Lung (tissue), 13 donors: ENCODE data around the gene NOTCH1. TPM values are rescaled to one million over a fixed set of nuclear protein-coding genes. Genes with fewer than 3 reads are reported as not detected.

Source experiments
- ATAC-seq: fragments of 200-7000 bp; cut with Tn5 transposase; one replicate; pipeline ENCODE4 v1.9.1; 2020; ENCODE audit warnings: moderate number of reproducible peaks; ENCODE audit not compliant: insufficient read depth, low FRiP score
- DNase-seq, 3 donors: peaks; one replicate each; pipeline ENCODE4 v3.0.0-alpha.2; 2013 to 2017
- H3K27ac ChIP-seq, 2 donors: one replicate each; pipeline ENCODE4 v1.5.1; 2013; ENCODE audit warnings: mild to moderate bottlenecking in 2 of 2, moderate library complexity in 2 of 2, control low read depth in 1 of 2, inconsistent platforms in 1 of 2, low read depth in 1 of 2, low read length in 1 of 2
- H3K27me3 ChIP-seq, 3 donors: one replicate each; pipeline ENCODE4 v1.5.1; 2013; ENCODE audit warnings: low read length in 2 of 3; ENCODE audit not compliant: control insufficient read depth in 3 of 3, insufficient read depth in 3 of 3
- H3K36me3 ChIP-seq, 4 donors: one replicate each; pipeline ENCODE4 v1.5.1; 2013; ENCODE audit warnings: low read length in 4 of 4, mild to moderate bottlenecking in 1 of 4, moderate library complexity in 1 of 4; ENCODE audit not compliant: control insufficient read depth in 4 of 4, insufficient read depth in 4 of 4
- H3K4me1 ChIP-seq, 5 donors: one replicate each; pipeline ENCODE4 v1.5.1; 2013; ENCODE audit warnings: low read length in 5 of 5, mild to moderate bottlenecking in 2 of 5, moderate library complexity in 1 of 5; ENCODE audit not compliant: control insufficient read depth in 5 of 5, insufficient read depth in 5 of 5
- H3K4me3 ChIP-seq: one replicate; pipeline ENCODE4 v1.5.1; 2013; ENCODE audit warnings: mild to moderate bottlenecking, control low read depth, moderate library complexity
- H3K9ac ChIP-seq, 2 donors: one replicate each; pipeline ENCODE4 v1.5.1; 2013; ENCODE audit warnings: low read length in 2 of 2, control low read depth in 1 of 2; ENCODE audit not compliant: insufficient read depth in 1 of 2
- H3K9me3 ChIP-seq, 4 donors: one replicate each; pipeline ENCODE4 v1.5.1; 2013; ENCODE audit warnings: low read length in 3 of 4, mild to moderate bottlenecking in 1 of 4, moderate library complexity in 1 of 4; ENCODE audit not compliant: control insufficient read depth in 4 of 4, insufficient read depth in 3 of 4
- CTCF ChIP-seq: IDR thresholded peaks from 2 replicates; pipeline ENCODE4 v1.5.1; 2012; ENCODE audit warnings: mild to moderate bottlenecking; ENCODE audit errors: control extremely low read depth, extremely low read depth
- WGBS, 2 donors: extraction: QIAGEN DNeasy Blood & Tissue Kit; methylation state at CpG; one replicate each; pipeline ENCODE4 v1.1.7; 2013; 5-methylcytosine and 5-hydroxymethylcytosine counted together
- polyA plus RNA-seq, 2 donors: library from polyadenylated mRNA; stranded (reverse); fragments of 200-250 nt; gene quantifications; one replicate each; pipeline ENCODE4 v1.2.1, GENCODE V29; 2013
- small RNA-seq: library from RNA; depleted of rRNA; stranded (forward); fragments of <200 nt; gene quantifications from one replicate; pipeline ENCODE3, GENCODE V24; 2014; ENCODE audit warnings: low replicate concordance
- total RNA-seq, 2 donors: library from RNA; depleted of rRNA in 1 of 2; stranded (reverse); fragments of >200 nt in 1 of 2; gene quantifications; one replicate each; pipeline ENCODE4 v1.2.1, GENCODE V29; 2014 to 2021
- donor health status: control.
- donor health status: control.
- donor health status: Bipolar disorder and iron deficiency.
- donor health status: healthy.
- donor health status: DM: yes; HTN: yes; CAD: no.

NOTCH1 gene
- total and polyA plus RNA-seq, 4 donors: 23.9 to 101 (median 44.5) TPM

GRCh38 chr9:136448655-136449054 lies 97.2 kb downstream of the NOTCH1 start:
- H3K9ac ChIP-seq: no peak overlapping the region
- no peak overlapping the region for H3K4me3 ChIP-seq
- no peaks in the 10 kb centered on the region for H3K9me3 ChIP-seq
- ATAC-seq (no peak), DNase-seq (no peak)
- no peak for TF ChIP-seq CTCF
- no peaks in the 10 kb centered on the region for H3K4me1 ChIP-seq
- H3K27ac ChIP-seq: no peak overlapping the region
- 94 to 95% methylated on average over 3 of the region's 3 CpGs for WGBS, 2 donors
- H3K27me3 ChIP-seq: no peaks in the 10 kb centered on the region
- H3K36me3 ChIP-seq: peaks cover 31 to 60% (median 45%) of the 10 kb centered on the region in 4 donors

- Histone ChIP-seq H3K36me3 (peaks cover 32 to 69% (median 44%) of the 10 kb centered on the region in 4 donors), H3K4me3 (no peak overlapping the region), H3K27ac (no peak overlapping the region), H3K9ac (no peak overlapping the region), H3K4me1 (no peaks in the 10 kb centered on the region), H3K9me3 (no peaks in the 10 kb centered on the region), H3K27me3 (no peaks in the 10 kb centered on the region)
- no peak for TF ChIP-seq CTCF
- DNase-seq: no peak
- 96% methylated on average over 24 to 27 of the region's 27 CpGs for WGBS, 2 donors
- ATAC-seq: no peak
These were observed 98.6 kb downstream of the NOTCH1 start for GRCh38 chr9:136447173-136447778.

GRCh38 chr9:136445799-136446198 lies 100.0 kb downstream of the NOTCH1 start:
- WGBS, 2 donors: 91 to 99% methylated on average over 7 of the region's 7 CpGs
- H3K9me3 ChIP-seq: no peaks in the 10 kb centered on the region
- H3K27me3 ChIP-seq: no peaks in the 10 kb centered on the region
- DNase-seq: no peak
- peaks cover 33 to 74% (median 47%) of the 10 kb centered on the region in 4 donors for H3K36me3 ChIP-seq
- no peak overlapping the region for H3K4me3 ChIP-seq
- no peak overlapping the region for H3K27ac ChIP-seq
- ATAC-seq: no peak
- no peak for TF ChIP-seq CTCF
- H3K9ac ChIP-seq: no peak overlapping the region
- no peaks in the 10 kb centered on the region for H3K4me1 ChIP-seq

Small RNAs within 50 kb of the gene (small RNA-seq; reads per million reads assigned to genes)
- gene MIR4673 (not detected), gene MIR4674 (not detected)

Other genes with a start within 250 kb of the NOTCH1 start
- gene CCDC187, start 242.0 kb downstream of the NOTCH1 start, total RNA-seq: 10 to 100 TPM; 11.4 to 16.8 TPM
- 1 to 10 TPM; 2.0 to 2.1 TPM for gene CCDC187, start 242.0 kb downstream of the NOTCH1 start, polyA plus RNA-seq
- gene GPSM1, start 218.5 kb downstream of the NOTCH1 start, total RNA-seq: 10 to 100 TPM; 28.5 to 41.6 TPM
- gene GPSM1, start 218.5 kb downstream of the NOTCH1 start, polyA plus RNA-seq: 10 to 100 TPM; 12.6 to 16.8 TPM
- 10 to 100 TPM in 1 of 2 donors, 1 to 10 TPM in 1; 7.7 to 34.3 TPM for gene DNLZ, start 182.3 kb downstream of the NOTCH1 start, total RNA-seq
- 10 to 100 TPM; 13.1 to 20.6 TPM for gene DNLZ, start 182.3 kb downstream of the NOTCH1 start, polyA plus RNA-seq
- gene CARD9, start 172.4 kb downstream of the NOTCH1 start, total RNA-seq: 10 to 100 TPM in 1 of 2 donors, 1 to 10 TPM in 1; 3.8 to 15.2 TPM
- 10 to 100 TPM in 1 of 2 donors, 1 to 10 TPM in 1; 7.9 to 16.0 TPM for gene CARD9, start 172.4 kb downstream of the NOTCH1 start, polyA plus RNA-seq
- gene SNAPC4, start 145.9 kb downstream of the NOTCH1 start, total RNA-seq: 10 to 100 TPM; 12.3 to 12.4 TPM
- 1 to 10 TPM; 6.8 to 7.3 TPM for gene SNAPC4, start 145.9 kb downstream of the NOTCH1 start, polyA plus RNA-seq
- 10 to 100 TPM; 25.5 to 48.4 TPM for gene ENTR1, start 135.4 kb downstream of the NOTCH1 start, total RNA-seq
- gene ENTR1, start 135.4 kb downstream of the NOTCH1 start, polyA plus RNA-seq: 10 to 100 TPM; 30.8 to 44.6 TPM
- gene PMPCA, start 135.4 kb downstream of the NOTCH1 start, total RNA-seq: 10 to 100 TPM; 26.5 to 44.0 TPM
- gene PMPCA, start 135.4 kb downstream of the NOTCH1 start, polyA plus RNA-seq: 10 to 100 TPM; 36.9 to 46.7 TPM
- 10 to 100 TPM in 1 of 2 donors, 1 to 10 TPM in 1; 8.4 to 18.4 TPM for gene INPP5E, start 106.2 kb downstream of the NOTCH1 start, total RNA-seq
- 1 to 10 TPM; 7.2 to 8.7 TPM for gene INPP5E, start 106.2 kb downstream of the NOTCH1 start, polyA plus RNA-seq
- gene SEC16A, start 63.0 kb downstream of the NOTCH1 start, total RNA-seq: 10 to 100 TPM; 44.3 to 78.8 TPM
- gene SEC16A, start 63.0 kb downstream of the NOTCH1 start, polyA plus RNA-seq: 10 to 100 TPM; 44.2 to 49.1 TPM
- 100 to 1,000 TPM; 128 to 177 TPM for gene EGFL7, start 116.9 kb upstream of the NOTCH1 start, total RNA-seq
- gene EGFL7, start 116.9 kb upstream of the NOTCH1 start, polyA plus RNA-seq: 100 to 1,000 TPM; 275 to 379 TPM
- 100 to 1,000 TPM in 1 of 2 donors, 10 to 100 TPM in 1; 81.7 to 184 TPM for gene AGPAT2, start 141.4 kb upstream of the NOTCH1 start, total RNA-seq
- gene AGPAT2, start 141.4 kb upstream of the NOTCH1 start, polyA plus RNA-seq: 100 to 1,000 TPM; 169 to 277 TPM
- gene DIPK1B, start 166.5 kb upstream of the NOTCH1 start, total RNA-seq: 10 to 100 TPM; 14.5 to 26.7 TPM
- 10 to 100 TPM; 12.5 to 13.3 TPM for gene DIPK1B, start 166.5 kb upstream of the NOTCH1 start, polyA plus RNA-seq
- gene LCN10, start 196.9 kb upstream of the NOTCH1 start, total RNA-seq: 1 to 10 TPM in 1 of 2 donors, not detected in 1; 4.7 TPM
- gene LCN10, start 196.9 kb upstream of the NOTCH1 start, polyA plus RNA-seq: 1 to 10 TPM in 1 of 2 donors, under 1 TPM in 1; 0.72 to 6.4 TPM
- gene LCN6, start 202.5 kb upstream of the NOTCH1 start, total RNA-seq: 1 to 10 TPM in 1 of 2 donors, not detected in 1; 8.6 TPM
- 10 to 100 TPM in 1 of 2 donors, 1 to 10 TPM in 1; 1.4 to 12.3 TPM for gene LCN6, start 202.5 kb upstream of the NOTCH1 start, polyA plus RNA-seq
- under 1 TPM in 1 of 2 donors, not detected in 1; 0.11 TPM for gene LCN8, start 212.2 kb upstream of the NOTCH1 start, total RNA-seq
- not detected for gene LCN8, start 212.2 kb upstream of the NOTCH1 start, polyA plus RNA-seq
- not detected for gene LCN15, start 218.5 kb upstream of the NOTCH1 start, total RNA-seq
- gene LCN15, start 218.5 kb upstream of the NOTCH1 start, polyA plus RNA-seq: under 1 TPM in 1 of 2 donors, not detected in 1; 0.16 TPM
- gene TMEM141, start 245.3 kb upstream of the NOTCH1 start, total RNA-seq: 10 to 100 TPM; 56.5 to 94.1 TPM
- 100 to 1,000 TPM; 132 to 177 TPM for gene TMEM141, start 245.3 kb upstream of the NOTCH1 start, polyA plus RNA-seq